Lower lobe of right lung (tissue), 2 donors: Measurements from ENCODE around the gene PRMT3. TPM values are rescaled to one million over a fixed set of nuclear protein-coding genes. Genes with fewer than 3 reads are reported as not detected.
A peak's percentile ranks its signal among the peaks of the same experiment; 100 is the strongest.

ENCODE experiments used
- ATAC-seq, 2 donors: fragments of 200-7000 bp; cut with Tn5 transposase; one replicate each; pipeline ENCODE4 v1.9.1; 2020 to 2022; ENCODE audit warnings: mild to moderate bottlenecking in 2 of 2, moderate library complexity in 2 of 2
- DNase-seq: peaks from one replicate; pipeline ENCODE4 v3.0.0-alpha.2; 2020
- H3K27ac ChIP-seq: fragments of 200-600 bp; one replicate; pipeline ENCODE4 v1.8.0; 2022
- H3K27me3 ChIP-seq: fragments of 200-600 bp; one replicate; pipeline ENCODE4 v1.8.0; 2022; ENCODE audit warnings: low read depth
- H3K36me3 ChIP-seq: fragments of 200-600 bp; one replicate; pipeline ENCODE4 v1.8.0; 2022; ENCODE audit warnings: mild to moderate bottlenecking
- H3K4me1 ChIP-seq: fragments of 200-600 bp; one replicate; pipeline ENCODE4 v1.8.0; 2022
- H3K4me3 ChIP-seq: fragments of 200-600 bp; one replicate; pipeline ENCODE4 v1.8.0; 2022; ENCODE audit warnings: mild to moderate bottlenecking
- H3K9me3 ChIP-seq: fragments of 200-600 bp; one replicate; pipeline ENCODE4 v1.8.0; 2022
- CTCF ChIP-seq: fragments of 200-600 bp; IDR thresholded peaks from one replicate; pipeline ENCODE4 v1.8.0; 2022; ENCODE audit warnings: antibody characterized with exemption, mild to moderate bottlenecking
- intact Hi-C: fragments of 100-400 bp; cut with DNase I; formaldehyde crosslinking; loops from one replicate; pipeline ENCODE4 v1.11.0; 2022
- total RNA-seq: library from RNA; stranded (reverse); fragmentation: NEBNext Ultra II Directional; extraction: Animal tissue kit (Norgen Biotek cat#: 25700); gene quantifications from one replicate; pipeline ENCODE4 v1.2.1, GENCODE V29; 2021
- donor health status: DM: no; HTN: yes; CAD: no; lungs with severe emphysema.

The PRMT3 gene
- total RNA-seq, 1 donor from 2014 or later, result 10.6 TPM

- Histone ChIP-seq H3K27ac (no peak overlapping the region), H3K4me1 (no peaks in the 10 kb centered on the region), H3K9me3 (no peaks in the 10 kb centered on the region), H3K4me3 (no peak overlapping the region), H3K36me3 (no peaks in the 10 kb centered on the region), H3K27me3 (no peaks in the 10 kb centered on the region)
- DNase-seq (no peak), ATAC-seq (no peak)
- intact Hi-C loops, result no loop called here
- peak; percentile 18 for TF ChIP-seq CTCF
Measured at GRCh38 chr11:20443596-20443995, 56.1 kb downstream of the PRMT3 start.

- H3K4me3 ChIP-seq, result no peak overlapping the region
- TF ChIP-seq CTCF, result no peak
- intact Hi-C loops, result no loop called here
- ATAC-seq (no peak), DNase-seq (no peak)
- no peaks in the 10 kb centered on the region for H3K36me3 ChIP-seq
- H3K27ac ChIP-seq, result no peak overlapping the region
- no peaks in the 10 kb centered on the region for H3K27me3 ChIP-seq
- H3K4me1 ChIP-seq, result no peaks in the 10 kb centered on the region
- H3K9me3 ChIP-seq, result no peaks in the 10 kb centered on the region
Measured at GRCh38 chr11:20444535-20444934, 57.0 kb downstream of the PRMT3 start.

- intact Hi-C loops, result no loop called here
- no peak for TF ChIP-seq CTCF
- H3K4me1 ChIP-seq, result no peaks in the 10 kb centered on the region
- no peaks in the 10 kb centered on the region for H3K9me3 ChIP-seq
- no peaks in the 10 kb centered on the region for H3K27me3 ChIP-seq
- no peak overlapping the region for H3K27ac ChIP-seq
- H3K36me3 ChIP-seq, result no peaks in the 10 kb centered on the region
- H3K4me3 ChIP-seq, result no peak overlapping the region
- no peak for DNase-seq
- no peak for ATAC-seq
Measured at GRCh38 chr11:20448834-20449233, 61.3 kb downstream of the PRMT3 start.

GRCh38 chr11:20450829-20451228, 63.3 kb downstream of the PRMT3 start:
- Histone ChIP-seq H3K4me1 (no peaks in the 10 kb centered on the region), H3K4me3 (no peak overlapping the region), H3K36me3 (no peaks in the 10 kb centered on the region), H3K27ac (no peak overlapping the region), H3K27me3 (no peaks in the 10 kb centered on the region), H3K9me3 (no peaks in the 10 kb centered on the region)
- no peak for ATAC-seq
- TF ChIP-seq CTCF, result no peak
- intact Hi-C loops, result no loop called here
- no peak for DNase-seq

GRCh38 chr11:20451568-20451967, 64.1 kb downstream of the PRMT3 start:
- DNase-seq, result no peak
- Histone ChIP-seq H3K9me3 (no peaks in the 10 kb centered on the region), H3K27ac (no peak overlapping the region), H3K36me3 (no peaks in the 10 kb centered on the region), H3K4me1 (no peaks in the 10 kb centered on the region), H3K27me3 (no peaks in the 10 kb centered on the region), H3K4me3 (no peak overlapping the region)
- intact Hi-C loops, result no loop called here
- no peak for TF ChIP-seq CTCF
- ATAC-seq, result peak in 1 of 2 donors; percentile 21

GRCh38 chr11:20452585-20452984, 65.1 kb downstream of the PRMT3 start:
- no peak overlapping the region for H3K27ac ChIP-seq
- H3K36me3 ChIP-seq, result no peaks in the 10 kb centered on the region
- no peak for TF ChIP-seq CTCF
- ATAC-seq, result no peak
- no peaks in the 10 kb centered on the region for H3K4me1 ChIP-seq
- H3K4me3 ChIP-seq, result no peak overlapping the region
- H3K9me3 ChIP-seq, result no peaks in the 10 kb centered on the region
- no peak for DNase-seq
- intact Hi-C loops, result no loop called here
- H3K27me3 ChIP-seq, result no peaks in the 10 kb centered on the region
